GM18505 (cell line): ENCODE data around the gene GUCA1A.
"Not testable (repeated sequence)": the region's sequence is repeated elsewhere in the genome, so short reads cannot be mapped to it uniquely, and the experiment has no call there.

Experiments used
- ATAC-seq: cut with Tn5 transposase; IDR thresholded peaks from one replicate; pipeline ENCODE4 v1.9.1; 2021; ENCODE audit not compliant: unreplicated experiment
- POLR2A ChIP-seq: IDR thresholded peaks from 4 replicates; pipeline ENCODE4 v1.6.1; 2011; ENCODE audit warnings: borderline replicate concordance; ENCODE audit not compliant: insufficient read depth, insufficient read length; ENCODE audit errors: extremely low read depth

The GUCA1A gene

DNA sequence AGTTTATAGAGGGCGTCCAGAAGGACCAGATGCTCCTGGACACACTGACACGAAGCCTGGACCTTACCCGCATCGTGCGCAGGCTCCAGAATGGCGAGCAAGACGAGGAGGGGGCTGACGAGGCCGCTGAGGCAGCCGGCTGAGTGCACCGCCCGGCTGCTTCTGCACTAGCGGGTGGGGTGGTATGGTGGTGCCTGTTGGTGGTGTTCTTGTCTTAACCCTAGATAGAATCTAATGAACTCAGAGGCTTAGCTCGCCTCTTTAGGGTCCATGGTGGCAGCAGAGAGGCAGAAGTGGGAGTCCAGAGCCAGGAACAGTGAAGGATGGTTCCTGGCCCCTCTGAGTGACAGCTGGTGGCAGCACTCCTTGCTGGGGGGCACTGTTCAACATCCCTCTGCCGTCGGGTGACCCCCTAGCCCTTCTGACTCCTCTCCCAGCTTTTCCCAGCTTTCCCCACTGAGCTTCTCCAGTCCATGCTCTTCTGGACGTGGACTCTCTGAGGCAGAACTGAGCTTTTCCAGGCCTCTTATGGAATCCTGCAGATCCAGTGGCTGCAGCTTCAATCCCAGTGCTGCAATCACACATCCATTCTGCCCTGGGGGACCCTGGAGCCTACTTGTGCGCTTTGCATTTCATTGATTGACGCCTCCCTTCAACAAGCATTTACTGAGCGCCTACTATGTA lies 6.2 kb downstream of the GUCA1A start:
- no peak for ATAC-seq
- no peak for TF ChIP-seq POLR2A

DNA sequence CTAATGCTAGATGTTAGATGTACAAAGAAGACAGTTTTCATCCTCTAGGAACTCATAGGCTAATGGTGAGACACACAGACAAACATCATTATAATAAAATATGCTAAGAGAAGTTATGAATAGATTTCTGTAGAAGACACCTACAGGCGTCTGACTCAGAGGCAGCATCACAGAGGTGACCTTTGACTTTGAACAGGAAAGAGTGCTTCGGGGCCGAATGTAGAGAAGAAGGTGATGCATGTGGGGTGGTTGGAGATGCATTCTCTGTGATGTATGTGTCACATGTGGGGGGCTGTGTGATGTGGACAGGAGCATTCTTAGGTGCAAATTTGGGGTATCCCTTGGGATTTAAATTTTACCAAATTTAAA lies 6.8 kb downstream of the GUCA1A start:
- TF ChIP-seq POLR2A: no peak
- ATAC-seq: no peak

DNA sequence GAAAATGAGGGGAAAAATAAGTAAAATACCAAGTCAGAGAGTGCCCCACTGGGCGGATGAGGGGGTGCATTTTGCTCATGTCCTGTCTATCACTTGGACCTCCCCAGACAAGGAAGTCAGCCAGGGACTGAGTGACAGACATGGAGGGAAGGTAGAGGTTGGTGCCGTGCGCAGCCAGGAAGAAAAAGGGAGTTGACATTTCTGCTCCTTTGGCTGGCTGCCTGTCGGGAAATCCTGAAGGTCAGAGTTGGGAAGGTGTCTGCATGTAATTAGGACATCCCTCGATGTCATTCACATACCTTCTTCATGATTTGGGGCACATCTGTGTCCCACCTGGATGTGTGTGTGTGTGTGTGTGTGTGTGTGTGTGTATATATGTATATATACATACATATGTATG lies 8.9 kb downstream of the GUCA1A start:
- no peak for ATAC-seq
- no peak for TF ChIP-seq POLR2A

DNA sequence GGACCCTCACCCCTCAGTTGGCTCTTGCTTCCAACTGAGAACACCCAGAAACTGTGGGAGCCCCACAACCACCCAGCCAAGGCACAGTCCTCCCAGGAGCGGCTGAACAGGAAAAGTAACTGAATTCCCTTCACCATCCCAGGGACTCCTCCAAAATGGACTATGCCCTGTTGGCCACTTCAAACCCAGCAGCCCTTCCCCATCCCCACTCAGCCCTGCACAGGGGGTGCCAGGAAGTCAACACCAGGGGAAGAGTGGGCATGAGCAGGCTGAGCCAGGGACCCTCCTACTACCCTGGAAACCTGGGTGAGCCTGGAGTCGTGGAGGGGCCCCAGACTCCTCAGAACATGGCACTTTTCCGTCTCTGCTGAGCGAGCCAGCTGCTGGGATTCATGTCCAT lies 11.3 kb downstream of the GUCA1A start:
- no peak for ATAC-seq
- no peak for TF ChIP-seq POLR2A

DNA sequence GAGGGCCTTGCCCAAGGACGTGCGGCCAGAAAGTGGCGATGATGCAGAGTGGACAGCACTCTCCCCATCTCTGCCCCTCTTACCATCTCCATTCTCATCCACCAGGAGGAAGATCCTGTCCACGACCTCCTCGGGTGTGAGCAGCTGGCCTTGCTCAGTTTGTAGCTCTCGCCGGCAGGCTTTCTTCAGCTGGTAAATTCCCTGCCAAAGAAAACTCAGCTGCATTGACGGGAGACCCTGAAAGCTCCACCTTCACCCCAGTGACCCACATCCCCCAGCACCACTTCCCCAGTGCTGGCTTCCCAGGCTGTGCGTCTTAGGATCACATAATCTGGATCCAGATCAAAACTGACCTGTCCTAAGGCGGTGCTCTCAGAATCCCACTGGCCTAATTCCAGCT lies 12.4 kb downstream of the GUCA1A start:
- no peak for TF ChIP-seq POLR2A
- no peak for ATAC-seq

DNA sequence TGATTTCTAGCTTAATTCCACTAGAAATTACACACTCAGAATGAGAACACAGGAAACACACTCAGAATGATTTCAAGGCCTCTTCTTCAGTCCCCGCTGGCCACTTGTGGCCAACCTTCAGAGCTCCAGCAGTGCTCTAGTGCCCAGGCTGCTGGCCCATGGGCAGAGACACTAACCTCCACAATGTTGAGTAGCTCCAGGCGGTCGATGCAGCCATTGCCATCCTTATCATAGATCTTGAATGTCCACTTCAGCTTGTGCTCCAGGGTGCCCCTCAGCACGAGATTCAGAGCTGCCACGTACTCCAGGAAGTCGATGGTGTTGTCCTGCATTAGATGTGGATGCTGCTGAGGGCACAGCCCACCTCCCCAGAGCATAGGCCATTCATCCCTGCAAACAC lies 15.2 kb downstream of the GUCA1A start:
- no peak for TF ChIP-seq POLR2A
- ATAC-seq: no peak

DNA sequence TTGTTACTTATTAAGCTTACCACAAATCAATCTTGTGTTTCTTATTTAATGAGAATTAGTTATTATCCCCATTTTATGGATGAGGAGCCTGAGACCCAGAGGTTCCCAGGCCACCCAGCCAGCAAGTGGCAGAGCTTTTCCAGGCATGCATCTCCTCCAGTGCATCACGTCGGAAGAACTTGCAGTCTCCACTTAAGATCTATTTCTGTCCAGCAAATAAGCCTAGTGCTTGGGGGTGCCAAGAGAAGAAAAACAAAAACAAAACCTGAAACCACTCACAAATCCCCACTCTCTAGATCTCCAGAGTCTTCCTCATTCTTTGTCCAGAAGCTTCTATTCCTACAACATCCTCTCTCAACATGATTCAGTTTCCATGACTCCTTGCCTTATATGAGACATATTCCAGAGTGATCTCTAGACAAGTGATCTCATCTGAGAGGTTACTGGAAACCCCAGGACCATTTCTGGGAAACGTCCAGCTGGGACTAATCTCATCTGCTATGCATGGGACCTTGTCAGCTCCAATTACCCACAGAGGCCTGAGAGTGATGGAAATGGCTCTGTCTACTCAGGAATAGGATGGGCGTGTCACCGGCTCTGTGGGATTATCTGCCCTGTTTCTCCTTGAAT lies 17.5 kb downstream of the GUCA1A start:
- no peak for TF ChIP-seq POLR2A
- ATAC-seq: no peak

DNA sequence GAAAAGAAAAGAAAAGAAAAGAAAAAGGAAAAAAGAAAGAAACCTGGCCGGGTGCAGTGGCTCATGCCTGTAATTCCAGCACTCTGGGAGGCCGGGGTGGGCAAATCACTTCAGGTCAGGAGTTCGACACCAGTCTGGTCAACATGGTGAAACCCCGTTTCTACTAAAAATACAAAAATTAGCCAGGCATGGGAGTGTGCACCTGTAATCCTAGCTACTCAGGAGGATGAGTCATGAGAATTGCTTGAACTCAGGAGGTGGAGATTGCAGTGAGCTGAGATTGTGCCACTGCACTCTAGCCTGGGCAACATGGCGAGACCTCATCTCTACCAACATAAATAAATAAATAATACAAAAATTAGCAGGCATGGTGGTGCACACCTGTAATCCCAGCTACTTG lies 19.2 kb downstream of the GUCA1A start:
- ATAC-seq: not testable (repeated sequence)

DNA sequence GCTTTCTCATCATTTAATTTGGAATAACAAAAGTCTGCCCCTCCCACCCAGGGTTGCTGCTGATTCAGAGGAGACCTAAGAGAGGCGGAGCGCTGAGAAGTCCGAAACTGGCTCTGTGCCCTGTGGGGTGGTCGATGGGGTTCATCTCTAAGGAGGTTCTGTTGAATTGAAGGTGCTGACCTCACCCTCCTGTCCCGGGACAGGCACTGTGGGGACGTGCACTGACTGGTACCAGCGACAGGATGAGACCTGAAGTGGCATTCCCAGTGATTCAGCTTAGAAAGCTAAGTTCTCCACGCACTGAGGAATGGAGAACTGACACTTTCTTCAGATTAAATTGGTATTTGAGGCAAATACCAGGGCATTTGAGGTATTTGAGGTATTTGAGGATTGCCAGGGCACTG lies 20.3 kb downstream of the GUCA1A start:
- ATAC-seq: no peak
- TF ChIP-seq POLR2A: no peak

DNA sequence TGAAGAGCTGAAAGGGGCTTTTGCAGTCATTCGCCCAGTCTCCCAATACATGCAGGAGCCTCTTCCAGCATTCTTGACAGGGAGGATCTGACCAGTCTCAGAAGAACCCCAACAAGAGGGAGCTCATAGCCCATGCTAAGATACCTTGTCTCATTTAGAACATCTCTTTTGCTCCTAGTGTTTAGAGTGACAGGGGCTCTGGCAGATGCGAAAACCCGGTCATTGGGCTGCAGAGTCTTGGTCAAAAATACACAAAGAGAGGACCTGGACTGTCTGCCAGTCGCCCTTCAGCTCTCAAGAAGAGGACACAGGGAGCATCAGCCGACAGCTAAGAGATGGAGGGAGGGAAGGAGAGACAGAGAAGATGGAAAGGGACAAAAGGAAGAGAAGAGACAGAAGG lies 20.9 kb downstream of the GUCA1A start:
- ATAC-seq: no peak

DNA sequence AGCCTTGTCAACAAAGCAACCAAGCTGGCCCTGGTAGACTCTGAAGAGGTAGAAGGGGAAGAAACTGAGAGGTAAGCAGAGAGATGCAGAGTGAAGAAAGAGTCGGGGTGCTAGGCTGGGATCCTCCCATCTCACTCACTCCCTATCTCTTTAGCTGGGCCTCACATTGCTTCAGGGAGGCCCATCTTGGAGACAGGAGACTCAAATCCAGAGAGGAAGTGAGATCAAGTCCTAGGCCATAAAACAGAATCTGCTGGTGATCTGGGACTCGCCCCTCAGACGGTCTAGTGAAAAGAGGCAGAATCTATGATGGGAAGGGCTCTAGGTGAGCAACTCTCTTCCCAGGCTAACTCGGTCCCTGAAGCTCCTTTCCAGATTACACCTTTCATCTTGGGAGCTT lies 22.3 kb downstream of the GUCA1A start:
- TF ChIP-seq POLR2A: no peak
- no peak for ATAC-seq

More for the DNA sequence above, 20.9 kb downstream of the GUCA1A start:
- no peak for TF ChIP-seq POLR2A

DNA sequence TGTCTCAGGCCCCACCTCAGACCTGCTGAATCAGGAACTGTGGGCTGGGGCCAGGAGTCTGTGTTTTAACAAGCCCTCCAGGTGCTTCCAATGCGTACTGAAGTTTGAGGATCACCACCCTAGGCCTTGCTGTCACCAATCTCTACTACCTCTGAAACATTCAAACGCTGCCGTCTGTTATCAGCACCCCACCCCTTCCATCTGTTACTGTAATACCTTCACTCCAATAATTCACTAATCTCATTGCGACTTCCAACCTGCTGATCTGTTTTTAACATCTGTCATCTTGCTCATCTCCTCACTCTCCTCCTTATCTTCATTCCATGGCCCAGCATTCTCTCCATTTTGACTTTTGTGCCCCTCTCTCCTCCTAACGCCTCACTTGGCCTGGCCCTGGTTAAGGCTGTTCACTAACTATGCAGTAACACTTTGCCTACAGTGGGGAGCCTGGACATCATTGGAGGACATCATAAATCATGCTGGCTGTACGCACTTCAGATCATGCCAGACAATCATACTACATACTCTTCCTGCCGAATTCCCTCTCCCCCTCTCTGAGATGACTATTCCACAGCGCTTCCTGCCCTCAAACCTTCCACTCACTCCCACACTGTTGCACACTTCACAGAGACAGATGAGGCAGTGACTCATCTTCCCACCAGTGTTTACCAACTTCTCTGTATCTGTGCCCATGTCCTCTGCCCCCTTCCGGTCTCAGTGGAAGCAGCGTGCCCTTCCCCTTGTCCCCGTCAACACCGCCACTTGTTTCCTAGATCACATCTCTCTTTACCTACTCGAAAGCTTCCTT lies 24.6 kb downstream of the GUCA1A start:
- no peak for ATAC-seq

DNA sequence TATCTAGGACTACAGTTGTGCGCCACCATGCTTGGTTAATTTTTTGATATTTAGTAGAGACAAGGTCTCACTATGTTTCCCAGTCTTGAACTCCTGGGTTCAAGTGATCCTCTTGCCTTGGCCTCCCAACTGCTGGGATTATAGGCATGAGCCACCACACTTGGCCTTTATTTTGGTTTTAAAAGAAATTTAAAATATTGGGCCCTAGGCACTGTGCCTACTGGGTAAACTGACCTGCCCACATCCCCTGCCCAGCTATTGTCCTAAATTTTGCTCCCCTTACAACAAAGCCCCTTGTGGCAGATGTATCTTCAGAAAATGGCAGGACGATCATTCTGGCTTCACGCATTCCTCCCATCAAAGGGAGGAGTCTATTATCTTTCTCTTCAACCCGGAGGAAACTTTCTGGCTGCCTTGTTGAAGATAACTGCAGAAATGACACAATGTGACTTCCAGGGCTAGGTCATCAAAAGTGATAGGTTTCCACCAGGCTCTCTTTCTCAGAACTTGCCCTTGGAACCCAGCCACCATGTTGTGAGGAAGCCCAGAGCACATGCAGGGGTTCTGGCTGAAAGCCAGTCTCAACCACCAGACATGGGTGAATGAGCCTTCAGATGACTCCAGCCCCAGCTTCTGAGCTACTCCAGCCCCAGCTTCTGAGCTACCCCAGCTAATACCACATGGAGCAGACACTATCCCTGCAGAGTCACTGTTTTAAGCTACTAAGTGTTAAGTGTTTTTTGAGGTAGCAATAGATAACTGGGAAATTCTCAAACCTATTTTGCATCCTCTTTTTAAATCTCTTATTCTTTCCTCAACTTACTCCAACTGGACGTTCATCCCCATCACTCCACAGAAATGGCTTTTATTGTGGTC lies 26.2 kb downstream of the GUCA1A start:
- ATAC-seq: no peak
- no peak for TF ChIP-seq POLR2A

More for the DNA sequence above, 24.6 kb downstream of the GUCA1A start:
- TF ChIP-seq POLR2A: no peak
